ENCODE results near the gene CDX1. TPM values are rescaled to one million over a fixed set of nuclear protein-coding genes. Genes with fewer than 3 reads are reported as not detected.

Gene CDX1
- total and polyA plus RNA-seq, 5 donors, result 0.09 to 0.23 TPM; not detected in 3

GRCh38 chr5:150211156-150212030 is 44.8 kb downstream of the CDX1 start:
- 84% methylated on average over 15 of the region's 15 CpGs for WGBS
- H3K4me3 ChIP-seq (ENCODE audit: low read length), result no peak overlapping the region
- no peak overlapping the region for H3K27ac ChIP-seq (ENCODE audit: low read length)
- intact Hi-C loops (cut with DNase I), result loop anchor here in 1 of 4 donors (10.0 kb wide), 1 partner anchor 47 kb away; the partner anchor contains the start of gene CDX1
- peaks cover 2% of the 10 kb centered on the region for H3K4me1 ChIP-seq (ENCODE audit: control insufficient read depth, insufficient read depth, low read length)
- H3K9me3 ChIP-seq (ENCODE audit: control insufficient read depth, low read length), result no peaks in the 10 kb centered on the region
- no peaks in the 10 kb centered on the region for H3K27me3 ChIP-seq (ENCODE audit: control insufficient read depth, insufficient read depth)
- DNase-seq (no peak), ATAC-seq (no peak)

- DNase-seq (peak in 1 of 3 donors; percentile 39), ATAC-seq (peak in 1 of 2 donors; percentile 8)
- H3K9me3 ChIP-seq (ENCODE audit: control insufficient read depth, low read length), result no peaks in the 10 kb centered on the region
- peaks cover 2% of the 10 kb centered on the region for H3K4me1 ChIP-seq (ENCODE audit: control insufficient read depth, insufficient read depth, low read length)
- no peak overlapping the region for H3K4me3 ChIP-seq (ENCODE audit: low read length)
- H3K27ac ChIP-seq (ENCODE audit: low read length), result no peak overlapping the region
- no peaks in the 10 kb centered on the region for H3K27me3 ChIP-seq (ENCODE audit: control insufficient read depth, insufficient read depth)
- intact Hi-C loops (cut with DNase I), result loop anchor here in 1 of 4 donors (10.0 kb wide), 1 partner anchor 49 kb away; the partner anchor contains the start of gene CDX1
- WGBS, result 72% methylated on average over 6 of the region's 6 CpGs
Measured at GRCh38 chr5:150213530-150213929, 47.0 kb downstream of the CDX1 start.

- Histone ChIP-seq H3K27ac (ENCODE audit: low read length) (peak overlapping the region; percentile 7), H3K4me1 (ENCODE audit: control insufficient read depth, insufficient read depth, low read length) (peaks cover 2% of the 10 kb centered on the region), H3K27me3 (ENCODE audit: control insufficient read depth, insufficient read depth) (no peaks in the 10 kb centered on the region), H3K9me3 (ENCODE audit: control insufficient read depth, low read length) (no peaks in the 10 kb centered on the region), H3K4me3 (ENCODE audit: low read length) (no peak overlapping the region)
- ATAC-seq, result peak; percentile 46 to 53
- WGBS, result 38% methylated on average over 7 of the region's 7 CpGs
- peak; percentile 69 to 88 (median 85) for DNase-seq
- intact Hi-C loops (cut with DNase I), result loop anchor here in 1 of 4 donors (10.0 kb wide), 1 partner anchor 49 kb away; the partner anchor contains the start of gene CDX1
Measured at GRCh38 chr5:150214289-150214688, 47.7 kb downstream of the CDX1 start.

GRCh38 chr5:150215979-150216944 is 49.7 kb downstream of the CDX1 start:
- no peaks in the 10 kb centered on the region for H3K9me3 ChIP-seq (ENCODE audit: control insufficient read depth, low read length)
- no peaks in the 10 kb centered on the region for H3K27me3 ChIP-seq (ENCODE audit: control insufficient read depth, insufficient read depth)
- H3K4me3 ChIP-seq (ENCODE audit: low read length), result no peak overlapping the region
- DNase-seq, result peak in 1 of 3 donors; percentile 30
- 76% methylated on average over 10 of the region's 10 CpGs for WGBS
- no peak overlapping the region for H3K27ac ChIP-seq (ENCODE audit: low read length)
- intact Hi-C loops (cut with DNase I), result loop anchor here in 3 of 4 donors (5.0 to 10.0 kb wide), 3 partner anchors 51 to 84 kb away; partner anchors contain the start of gene CDX1 (in 1 of the 3)
- peaks cover 2% of the 10 kb centered on the region for H3K4me1 ChIP-seq (ENCODE audit: control insufficient read depth, insufficient read depth, low read length)
- peak in 1 of 2 donors; percentile 56 for ATAC-seq

- 86% methylated on average over 2 of the region's 2 CpGs for WGBS
- intact Hi-C loops (cut with DNase I), result loop anchor here in 3 of 4 donors (5.0 to 10.0 kb wide), 3 partner anchors 52 to 85 kb away; partner anchors contain the start of gene CDX1 (in 1 of the 3)
- no peak for ATAC-seq
- H3K4me1 ChIP-seq (ENCODE audit: control insufficient read depth, insufficient read depth, low read length), result peaks cover 2% of the 10 kb centered on the region
- no peaks in the 10 kb centered on the region for H3K9me3 ChIP-seq (ENCODE audit: control insufficient read depth, low read length)
- no peak overlapping the region for H3K27ac ChIP-seq (ENCODE audit: low read length)
- no peak overlapping the region for H3K4me3 ChIP-seq (ENCODE audit: low read length)
- no peaks in the 10 kb centered on the region for H3K27me3 ChIP-seq (ENCODE audit: control insufficient read depth, insufficient read depth)
- no peak for DNase-seq
Measured at GRCh38 chr5:150217038-150217437, 50.5 kb downstream of the CDX1 start.

- DNase-seq (peak; percentile 82 to 90 (median 89)), ATAC-seq (peak; percentile 79)
- H3K27me3 ChIP-seq (ENCODE audit: control insufficient read depth, insufficient read depth), result no peaks in the 10 kb centered on the region
- no peaks in the 10 kb centered on the region for H3K9me3 ChIP-seq (ENCODE audit: control insufficient read depth, low read length)
- intact Hi-C loops (cut with DNase I), result loop anchor here (1.0 to 10.0 kb wide), 5 partner anchors 53 to 87 kb away; partner anchors contain the start of gene CDX1 (in 1 of the 4)
- no peak overlapping the region for H3K4me3 ChIP-seq (ENCODE audit: low read length)
- H3K4me1 ChIP-seq (ENCODE audit: control insufficient read depth, insufficient read depth, low read length), result peaks cover 2% of the 10 kb centered on the region
- no peak overlapping the region for H3K27ac ChIP-seq (ENCODE audit: low read length)
- 28% methylated on average over 10 of the region's 10 CpGs for WGBS
Measured at GRCh38 chr5:150217873-150218692, 51.5 kb downstream of the CDX1 start.

- ATAC-seq, result no peak
- no peaks in the 10 kb centered on the region for H3K27me3 ChIP-seq (ENCODE audit: control insufficient read depth, insufficient read depth)
Measured at GRCh38 chr5:150218693-150219035, 52.1 kb downstream of the CDX1 start.

GRCh38 chr5:150219142-150219541 is 52.6 kb downstream of the CDX1 start:
- intact Hi-C loops (cut with DNase I), result loop anchor here (2.0 to 10.0 kb wide), 4 partner anchors 54 to 88 kb away; partner anchors contain the start of gene CDX1 (in 1 of the 4)

More at GRCh38 chr5:150218693-150219035, 52.1 kb downstream of the CDX1 start:
- DNase-seq, result no peak
- no peak overlapping the region for H3K4me3 ChIP-seq (ENCODE audit: low read length)
- intact Hi-C loops (cut with DNase I), result loop anchor here (1.0 to 10.0 kb wide), 5 partner anchors 54 to 88 kb away; partner anchors contain the start of gene CDX1 (in 1 of the 4)
- 78% methylated on average over 5 of the region's 5 CpGs for WGBS
- H3K27ac ChIP-seq (ENCODE audit: low read length), result no peak overlapping the region
- H3K4me1 ChIP-seq (ENCODE audit: control insufficient read depth, insufficient read depth, low read length), result peaks cover 2% of the 10 kb centered on the region
- H3K9me3 ChIP-seq (ENCODE audit: control insufficient read depth, low read length), result no peaks in the 10 kb centered on the region

GRCh38 chr5:150219861-150220260 is 53.3 kb downstream of the CDX1 start:
- 86% methylated on average over 2 of the region's 2 CpGs for WGBS
- DNase-seq (no peak), ATAC-seq (no peak)
- Histone ChIP-seq H3K4me1 (ENCODE audit: control insufficient read depth, insufficient read depth, low read length) (no peaks in the 10 kb centered on the region), H3K27me3 (ENCODE audit: control insufficient read depth, insufficient read depth) (no peaks in the 10 kb centered on the region), H3K9me3 (ENCODE audit: control insufficient read depth, low read length) (no peaks in the 10 kb centered on the region), H3K4me3 (ENCODE audit: low read length) (no peak overlapping the region), H3K27ac (ENCODE audit: low read length) (no peak overlapping the region)
- intact Hi-C loops (cut with DNase I), result loop anchor here (2.0 to 10.0 kb wide), 5 partner anchors 55 to 185 kb away; partner anchors contain the start of gene CDX1 (in 1 of the 4)

More at GRCh38 chr5:150219142-150219541, 52.6 kb downstream of the CDX1 start:
- no peaks in the 10 kb centered on the region for H3K9me3 ChIP-seq (ENCODE audit: control insufficient read depth, low read length)
- H3K4me3 ChIP-seq (ENCODE audit: low read length), result no peak overlapping the region
- no peak overlapping the region for H3K27ac ChIP-seq (ENCODE audit: low read length)
- H3K4me1 ChIP-seq (ENCODE audit: control insufficient read depth, insufficient read depth, low read length), result peaks cover 2% of the 10 kb centered on the region
- DNase-seq, result peak in 1 of 3 donors; percentile 13
- H3K27me3 ChIP-seq (ENCODE audit: control insufficient read depth, insufficient read depth), result no peaks in the 10 kb centered on the region
- no peak for ATAC-seq

Data from right cardiac atrium (tissue), 5 donors.